Measurements from ENCODE around the gene ITGAD. TPM values are rescaled to one million over a fixed set of nuclear protein-coding genes. Genes with fewer than 3 reads are reported as not detected.

The ITGAD gene
- total and polyA plus RNA-seq, 2 of the 13 experiments (the other 11 are each of a cell fraction or from before 2014, with no cell fraction given), result not detected

DNA sequence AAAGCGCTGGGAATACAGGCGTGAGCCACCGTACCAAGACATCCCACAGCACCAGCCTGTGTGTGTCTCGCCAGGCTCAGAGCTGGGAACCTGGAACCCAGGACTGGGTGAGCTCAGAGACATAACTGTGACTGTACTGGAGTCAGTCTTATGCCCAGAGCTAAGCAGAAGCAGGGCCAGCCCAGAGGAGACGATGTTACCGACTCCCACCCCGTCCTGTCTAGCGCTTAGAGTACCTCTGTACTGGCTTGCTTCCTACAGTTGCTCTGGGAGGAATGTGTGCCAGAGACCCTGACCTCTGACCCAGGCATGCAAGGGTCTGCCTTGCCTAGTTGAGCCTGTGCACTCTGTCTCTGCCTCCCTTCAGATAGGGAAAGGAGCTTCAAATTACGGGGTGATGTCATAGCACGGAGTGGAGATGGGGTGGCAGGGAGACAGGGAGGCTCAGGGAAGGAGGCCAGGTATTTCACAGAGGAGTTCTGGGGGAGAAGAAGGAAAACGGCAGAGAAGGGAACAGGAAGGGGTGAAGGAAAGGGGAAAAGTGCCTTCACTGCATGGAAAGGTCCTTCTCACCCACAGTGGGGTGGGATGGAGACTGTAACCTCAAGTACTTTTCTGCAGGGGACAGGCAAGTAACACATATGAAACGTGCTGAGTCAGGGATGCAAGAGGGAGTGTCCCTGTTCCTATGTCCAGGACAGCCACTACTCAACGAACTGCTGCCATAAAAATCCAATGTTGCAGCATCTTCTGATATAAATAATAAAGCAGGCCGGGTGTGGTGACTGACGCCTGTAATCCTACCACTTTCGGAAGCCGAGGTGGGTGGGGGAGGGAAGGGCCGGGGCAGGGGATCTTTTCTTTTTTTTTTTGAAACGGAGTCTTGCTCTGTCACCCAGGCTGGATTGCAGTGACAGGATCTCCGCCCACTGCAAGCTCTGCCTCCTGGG lies 60.4 kb downstream of the ITGAD start (continued):
- TF ChIP-seq, protein P1, sequence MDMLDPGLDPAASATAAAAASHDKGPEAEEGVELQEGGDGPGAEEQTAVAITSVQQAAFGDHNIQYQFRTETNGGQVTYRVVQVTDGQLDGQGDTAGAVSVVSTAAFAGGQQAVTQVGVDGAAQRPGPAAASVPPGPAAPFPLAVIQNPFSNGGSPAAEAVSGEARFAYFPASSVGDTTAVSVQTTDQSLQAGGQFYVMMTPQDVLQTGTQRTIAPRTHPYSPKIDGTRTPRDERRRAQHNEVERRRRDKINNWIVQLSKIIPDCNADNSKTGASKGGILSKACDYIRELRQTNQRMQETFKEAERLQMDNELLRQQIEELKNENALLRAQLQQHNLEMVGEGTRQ (IDR thresholded peaks at IDR 0.05; ENCODE audit: low read depth, low read length), result no peak
- TF ChIP-seq, protein P1 (CRISPR knock-in tag; IDR thresholded peaks at IDR 0.05; ENCODE audit: borderline replicate concordance), result no peak
- no peak for TF ChIP-seq SP1 (IDR thresholded peaks at IDR 0.05)
- TF ChIP-seq SP1 (CRISPR knock-in tag; IDR thresholded peaks at IDR 0.05), result 0 out of 2 replicates have a peak, but pooled peaks have one; percentile 22
- TF ChIP-seq SIN3A (IDR thresholded peaks at IDR 0.05; ENCODE audit: borderline replicate concordance, low read depth, low read length), result 0 out of 2 replicates have a peak, but pooled peaks have one; percentile 30
- 0 out of 2 replicates have a peak, but pooled peaks have one; percentile 24 for TF ChIP-seq JUN (CRISPR knock-in tag; IDR thresholded peaks at IDR 0.05)
- peak; percentile 32; the same call in 1 of the 2 replicates for TF ChIP-seq DMAP1 (CRISPR knock-in tag; IDR thresholded peaks at IDR 0.05)
- TF ChIP-seq ZNF296 (CRISPR knock-in tag; conservative IDR thresholded peaks at IDR 0.05), result no peak
- peak; percentile 25; the same call in 1 of the 2 replicates for TF ChIP-seq ZNF772 (CRISPR knock-in tag; IDR thresholded peaks at IDR 0.05)
- peak; percentile 93 for TF ChIP-seq RBM22 (optimal IDR thresholded peaks at IDR 0.05; ENCODE audit: low read length)
- TF ChIP-seq, protein P2, sequence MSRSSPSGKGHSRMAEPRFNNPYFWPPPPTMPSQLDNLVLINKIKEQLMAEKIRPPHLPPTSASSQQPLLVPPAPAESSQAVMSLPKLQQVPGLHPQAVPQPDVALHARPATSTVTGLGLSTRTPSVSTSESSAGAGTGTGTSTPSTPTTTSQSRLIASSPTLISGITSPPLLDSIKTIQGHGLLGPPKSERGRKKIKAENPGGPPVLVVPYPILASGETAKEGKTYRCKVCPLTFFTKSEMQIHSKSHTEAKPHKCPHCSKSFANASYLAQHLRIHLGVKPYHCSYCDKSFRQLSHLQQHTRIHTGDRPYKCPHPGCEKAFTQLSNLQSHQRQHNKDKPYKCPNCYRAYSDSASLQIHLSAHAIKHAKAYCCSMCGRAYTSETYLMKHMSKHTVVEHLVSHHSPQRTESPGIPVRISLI (CRISPR knock-in tag; IDR thresholded peaks at IDR 0.05; ENCODE audit: borderline replicate concordance), result 0 out of 2 replicates have a peak, but pooled peaks have one; percentile 14
- TF ChIP-seq SOX6 (IDR thresholded peaks at IDR 0.05), result no peak
- TF ChIP-seq SOX6 (CRISPR knock-in tag; IDR thresholded peaks at IDR 0.05), result peak; percentile 42; the same call in 1 of the 2 replicates
- peak; percentile 95 for TF ChIP-seq NR2C2 (CRISPR knock-in tag; IDR thresholded peaks at IDR 0.05; ENCODE audit: borderline replicate concordance)
- no peak for TF ChIP-seq POGZ (CRISPR knock-in tag; IDR thresholded peaks at IDR 0.05)
- TF ChIP-seq ZNF136 (CRISPR knock-in tag; IDR thresholded peaks at IDR 0.05; ENCODE audit: low read depth), result no peak
- TF ChIP-seq PITX1 (CRISPR knock-in tag; IDR thresholded peaks at IDR 0.05), result peak; percentile 77
- TF ChIP-seq KDM2A (CRISPR knock-in tag; IDR thresholded peaks at IDR 0.05; ENCODE audit: borderline replicate concordance, low read depth), result peak; percentile 49; the same call in 1 of the 2 replicates
- TF ChIP-seq RAD51 (IDR thresholded peaks at IDR 0.05; ENCODE audit: borderline replicate concordance), result no peak
- TF ChIP-seq ZNF674 (CRISPR knock-in tag; IDR thresholded peaks at IDR 0.05; ENCODE audit: low read depth), result 0 out of 2 replicates have a peak, but pooled peaks have one; percentile 62
- TF ChIP-seq HNRNPL (IDR thresholded peaks at IDR 0.05; ENCODE audit: low read depth, low read length), result no peak
- no peak for TF ChIP-seq SMARCE1 (IDR thresholded peaks at IDR 0.05; ENCODE audit: borderline replicate concordance)
- TF ChIP-seq MAF1 (CRISPR knock-in tag; IDR thresholded peaks at IDR 0.05; ENCODE audit: borderline replicate concordance), result no peak
- no peak for TF ChIP-seq GABPA (IDR thresholded peaks at IDR 0.05; ENCODE audit: low read depth, low read length)
- no peak for TF ChIP-seq GABPA (CRISPR knock-in tag; IDR thresholded peaks at IDR 0.05; ENCODE audit: low read depth)
- TF ChIP-seq KLF11 (CRISPR knock-in tag; IDR thresholded peaks at IDR 0.05), result no peak
- TF ChIP-seq, protein P3, sequence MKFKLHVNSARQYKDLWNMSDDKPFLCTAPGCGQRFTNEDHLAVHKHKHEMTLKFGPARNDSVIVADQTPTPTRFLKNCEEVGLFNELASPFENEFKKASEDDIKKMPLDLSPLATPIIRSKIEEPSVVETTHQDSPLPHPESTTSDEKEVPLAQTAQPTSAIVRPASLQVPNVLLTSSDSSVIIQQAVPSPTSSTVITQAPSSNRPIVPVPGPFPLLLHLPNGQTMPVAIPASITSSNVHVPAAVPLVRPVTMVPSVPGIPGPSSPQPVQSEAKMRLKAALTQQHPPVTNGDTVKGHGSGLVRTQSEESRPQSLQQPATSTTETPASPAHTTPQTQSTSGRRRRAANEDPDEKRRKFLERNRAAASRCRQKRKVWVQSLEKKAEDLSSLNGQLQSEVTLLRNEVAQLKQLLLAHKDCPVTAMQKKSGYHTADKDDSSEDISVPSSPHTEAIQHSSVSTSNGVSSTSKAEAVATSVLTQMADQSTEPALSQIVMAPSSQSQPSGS (CRISPR knock-in tag; IDR thresholded peaks at IDR 0.05), result peak; percentile 95
- no peak for TF ChIP-seq ASH2L (IDR thresholded peaks at IDR 0.05; ENCODE audit: insufficient read length, low read depth, low read length)

Data from HepG2 (cell line).